GM12801 (cell line): ENCODE results near the gene COL16A1.

Source experiments
- CTCF ChIP-seq: IDR thresholded peaks from one replicate; pipeline ENCODE4 v1.5.1; 2011; ENCODE audit warnings: control low read depth; ENCODE audit not compliant: insufficient read length; ENCODE audit errors: extremely low read depth

The COL16A1 gene

GRCh38 chr1:31694964-31695313 is 8.9 kb downstream of the COL16A1 start:
- no peak for TF ChIP-seq CTCF

- no peak for TF ChIP-seq CTCF
Observed at GRCh38 chr1:31694069-31694963, 9.5 kb downstream of the COL16A1 start.

DNA sequence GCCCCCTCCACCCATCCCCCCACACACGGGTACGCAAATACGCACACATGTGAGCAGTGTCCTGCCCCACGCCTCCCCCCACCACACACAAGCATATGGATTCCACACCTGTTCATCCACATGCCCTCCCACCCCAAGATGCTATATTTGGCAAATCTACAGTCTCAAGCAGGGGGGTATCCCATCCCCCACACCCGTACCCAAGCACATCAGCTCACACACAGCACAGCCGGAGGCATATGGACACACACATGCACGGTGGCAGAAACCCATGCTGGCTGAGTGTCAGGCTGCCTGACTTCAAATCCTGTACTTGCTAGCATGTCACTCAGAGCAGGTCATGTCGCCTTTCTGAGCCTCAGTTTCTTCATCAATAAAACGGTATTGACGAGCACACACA is 10.6 kb downstream of the COL16A1 start:
- no peak for TF ChIP-seq CTCF

- no peak for TF ChIP-seq CTCF
Observed at GRCh38 chr1:31691951-31692350, 11.9 kb downstream of the COL16A1 start.

GRCh38 chr1:31691446-31691845 is 12.4 kb downstream of the COL16A1 start:
- TF ChIP-seq CTCF = no peak

- TF ChIP-seq CTCF = no peak
Observed at GRCh38 chr1:31690921-31691320, 12.9 kb downstream of the COL16A1 start.

DNA sequence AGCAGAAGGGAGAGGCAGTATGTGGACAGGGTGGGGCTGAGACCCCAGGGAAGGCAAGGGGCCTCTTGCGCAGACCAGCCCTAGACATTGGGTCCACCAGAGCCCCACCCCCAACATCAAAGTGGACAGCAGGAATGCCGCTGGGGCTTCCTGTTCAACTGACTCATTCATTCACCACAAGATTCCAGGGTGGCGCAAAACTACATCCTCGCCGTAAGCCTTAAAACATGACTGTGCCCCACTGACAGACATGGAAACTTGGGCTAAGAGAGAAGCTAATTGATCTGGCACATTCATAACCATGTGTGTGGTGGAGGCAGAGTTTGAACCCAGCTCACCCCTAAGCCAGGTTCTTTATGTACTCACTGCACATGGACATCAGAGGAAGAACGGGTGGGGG is 14.0 kb downstream of the COL16A1 start:
- no peak for TF ChIP-seq CTCF
